NCI-H146 (cell line): ENCODE measurements around the gene PRSS33.
A peak's percentile ranks its signal among the peaks of the same experiment; 100 is the strongest.

Experiments used
- DNase-seq: peaks from one replicate; lab custom pipeline; 2025; lab: John Stamatoyannopoulos, UW

Gene PRSS33

DNA sequence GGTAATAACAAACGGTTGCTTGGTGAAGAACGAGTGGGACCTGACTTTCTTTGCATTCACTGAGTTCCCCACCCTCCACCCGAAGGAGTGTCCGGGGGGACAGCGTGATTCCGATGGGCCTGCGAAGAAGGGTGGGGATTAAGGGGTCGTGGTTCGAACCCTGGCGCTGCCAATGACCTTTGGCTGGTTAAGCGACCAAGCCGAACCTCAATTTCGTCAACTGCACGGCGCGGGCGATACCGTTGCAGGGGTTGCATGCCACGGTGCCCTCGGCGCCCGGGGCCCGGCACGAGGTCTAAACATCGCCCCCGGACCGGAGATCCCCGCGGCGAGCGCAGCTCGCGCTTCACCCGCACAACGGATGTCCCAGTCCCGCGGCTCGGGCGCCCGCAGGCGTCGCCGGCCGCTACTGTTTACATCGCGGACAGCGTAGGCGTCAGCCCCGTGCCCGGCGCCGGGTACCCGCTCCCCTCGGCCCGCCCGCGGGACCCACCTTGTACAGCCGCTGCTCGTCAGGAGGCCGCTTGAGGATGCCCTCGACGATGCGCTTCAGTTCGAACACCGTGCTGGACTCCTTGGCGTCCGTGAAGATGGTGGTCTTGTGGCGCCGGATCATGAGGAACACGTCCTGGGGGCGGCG, 10.7 kb downstream of the PRSS33 start:
- DNase-seq: peak; percentile 55

DNA sequence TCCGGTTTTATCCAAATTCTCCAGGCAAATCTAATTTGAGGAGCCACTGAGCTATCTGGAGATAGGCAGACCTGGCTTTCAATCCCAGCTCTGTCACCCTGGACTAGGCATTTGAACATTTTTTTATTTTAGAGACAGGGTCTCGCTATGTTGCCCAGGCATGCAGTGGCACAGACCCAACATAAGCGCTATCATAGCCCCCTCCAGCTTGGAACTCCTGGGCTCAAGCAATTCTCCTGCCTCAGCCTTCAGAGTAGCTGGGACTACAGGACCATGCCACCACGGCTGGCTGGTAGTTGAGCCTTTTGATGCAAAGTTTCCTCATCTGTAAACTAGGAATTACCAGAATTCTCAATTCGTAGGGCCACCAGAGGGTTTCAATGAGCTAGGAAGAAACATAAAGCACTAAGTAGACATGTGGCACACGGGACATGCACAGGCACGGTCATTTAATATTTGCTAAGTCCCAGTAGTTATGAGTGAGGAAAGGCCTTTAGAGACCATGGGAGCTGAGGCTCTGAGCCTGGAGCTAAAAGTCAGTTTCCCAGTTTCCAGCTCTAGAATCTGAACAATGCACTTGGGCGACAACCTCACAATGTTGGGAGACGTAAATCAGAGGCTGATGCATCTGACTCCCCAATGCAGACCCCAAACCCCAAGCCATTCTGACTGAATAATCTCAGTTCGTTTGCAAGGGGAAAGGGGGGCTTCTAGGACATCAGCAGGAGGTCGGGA, 11.4 kb downstream of the PRSS33 start:
- DNase-seq: no peak

DNA sequence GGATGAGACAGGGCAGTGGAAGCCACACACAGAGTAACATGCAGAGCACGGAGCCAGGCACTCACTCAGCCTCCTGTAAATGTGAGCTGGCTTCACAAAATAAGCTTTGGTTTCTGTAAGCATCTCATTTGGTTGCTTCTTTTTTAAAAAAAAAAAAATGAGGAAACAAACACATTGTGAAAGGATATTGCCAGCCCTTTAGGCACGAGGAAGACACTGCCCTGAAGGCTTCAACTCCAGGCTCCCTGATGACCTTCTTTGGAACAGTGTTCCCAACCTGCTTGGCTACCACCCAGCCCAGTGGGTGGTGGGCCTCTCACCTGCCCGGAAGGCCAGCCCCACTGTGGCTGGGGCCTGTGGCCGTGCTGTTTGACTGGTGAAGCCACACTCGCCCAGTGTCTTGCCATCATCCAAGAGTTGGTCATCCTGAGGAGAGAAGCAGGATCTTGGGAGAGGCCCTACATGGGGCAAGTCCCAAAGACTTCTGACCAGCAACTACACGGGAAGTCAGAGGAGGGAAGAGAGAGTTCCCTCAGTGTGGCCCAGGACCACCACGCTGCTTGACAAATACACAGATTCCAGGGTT, 12.1 kb downstream of the PRSS33 start:
- no peak for DNase-seq

DNA sequence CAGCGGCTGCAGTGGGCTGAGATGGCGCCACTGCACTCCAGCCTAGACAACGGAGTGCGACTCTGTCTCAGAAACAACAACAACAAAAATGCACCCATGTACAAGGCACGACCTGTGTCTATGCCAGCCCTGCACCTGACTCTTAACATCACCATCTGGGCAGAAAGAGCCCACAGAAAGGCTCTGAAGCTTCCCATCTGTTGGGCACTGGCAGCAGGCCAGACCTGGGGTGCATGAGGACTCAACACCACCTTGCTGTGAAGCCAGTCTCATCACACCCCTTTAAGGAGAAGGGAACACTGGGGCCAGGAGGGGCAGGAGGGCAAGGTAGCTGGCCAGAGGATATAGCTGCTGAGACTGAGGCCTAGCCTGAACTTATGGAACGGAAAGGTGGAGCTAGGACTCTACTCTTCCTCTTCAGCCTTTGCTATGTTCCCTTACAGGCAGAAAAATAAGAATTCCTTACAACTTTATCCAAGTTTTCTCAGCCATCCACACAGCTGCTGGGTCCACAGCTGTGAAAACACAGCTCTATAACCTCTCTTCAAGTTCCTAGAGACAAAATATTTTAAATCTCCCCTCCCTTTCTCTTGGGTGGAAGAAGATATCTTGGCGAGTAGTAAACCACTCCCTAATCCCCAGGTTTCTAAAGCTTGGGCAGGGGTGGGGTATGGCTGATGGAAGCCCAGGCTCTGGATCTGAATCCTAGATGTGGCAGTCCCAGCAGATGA, 13.0 kb downstream of the PRSS33 start:
- DNase-seq: no peak

DNA sequence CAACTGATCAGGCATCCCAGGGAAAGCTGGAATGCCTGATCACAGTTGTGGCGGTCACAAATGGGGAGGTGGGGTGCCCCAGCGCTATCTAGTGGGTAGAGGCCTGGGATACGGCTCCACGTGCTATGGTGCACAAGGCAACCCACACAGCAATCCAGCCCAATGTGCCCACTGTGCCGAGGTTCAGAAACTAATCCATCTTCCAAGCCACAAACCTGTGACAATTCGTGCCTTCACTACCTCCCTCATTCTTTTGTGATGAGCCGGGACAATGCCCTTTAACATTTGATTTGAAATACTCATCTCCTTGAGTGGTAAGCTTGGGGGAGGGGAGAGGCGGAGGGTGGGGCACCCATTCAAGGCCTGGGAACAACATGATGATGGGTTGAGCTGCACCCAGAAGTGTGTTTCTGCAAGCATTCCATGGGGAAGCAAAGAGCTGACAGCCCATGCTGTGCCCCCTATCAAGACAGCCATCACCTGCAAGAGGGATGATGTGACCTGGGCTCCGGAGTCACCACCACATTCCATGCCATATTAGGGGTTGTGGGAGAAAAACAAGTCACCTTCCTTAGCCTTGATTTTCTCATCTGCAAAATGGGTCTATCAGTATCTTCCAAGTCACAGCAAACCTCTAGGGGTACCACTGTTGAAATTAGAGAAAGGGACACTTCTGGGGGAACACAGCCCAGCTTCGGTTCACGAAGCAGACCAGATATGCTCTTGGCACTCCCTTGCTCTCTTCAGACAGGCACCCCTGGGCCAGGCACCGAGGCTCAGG, 14.0 kb downstream of the PRSS33 start:
- DNase-seq: no peak

DNA sequence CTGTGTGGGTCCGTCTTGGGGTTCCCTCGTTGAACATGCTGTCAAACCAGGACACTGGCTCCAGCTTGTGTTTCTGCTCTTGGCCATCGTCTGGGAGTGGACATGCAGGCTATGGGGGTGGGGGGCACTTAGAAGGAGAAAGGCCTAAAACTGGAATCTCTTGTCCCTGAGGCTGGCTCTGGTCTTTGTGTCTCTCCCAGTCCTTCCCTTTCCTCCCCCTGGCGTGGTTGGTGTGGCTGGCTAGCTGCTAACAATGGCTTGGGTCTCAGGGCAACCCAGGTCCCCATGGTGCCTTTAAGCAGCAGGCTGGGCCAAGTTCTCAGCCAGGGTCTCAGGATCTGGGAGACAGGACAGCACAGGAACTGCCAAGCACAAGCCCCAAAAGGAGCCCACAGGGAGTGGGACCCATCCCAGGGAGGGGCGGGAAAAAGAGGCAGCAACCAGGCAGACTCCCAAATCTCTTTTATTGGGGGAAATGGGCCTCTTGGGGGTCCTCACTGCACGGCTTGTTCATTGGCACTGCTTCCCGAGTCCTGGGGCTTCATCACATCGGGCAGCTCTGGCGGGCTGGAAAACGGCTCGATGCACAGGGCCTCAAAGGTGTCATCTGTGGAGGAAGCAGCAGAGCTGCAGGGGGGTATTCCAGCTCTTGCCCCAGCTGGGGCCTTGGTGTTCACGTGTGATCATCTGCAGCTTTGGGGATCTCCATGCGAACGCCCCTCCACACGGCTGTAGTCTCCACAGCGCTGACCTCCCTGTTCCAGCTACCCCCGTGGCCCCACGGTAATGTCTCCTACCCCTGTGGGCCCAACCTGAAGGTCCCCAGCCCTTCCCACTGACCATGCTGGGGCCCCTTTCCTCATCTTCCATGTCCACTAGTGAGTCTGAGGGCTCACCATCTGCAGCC, 15.6 kb downstream of the PRSS33 start:
- DNase-seq: no peak

DNA sequence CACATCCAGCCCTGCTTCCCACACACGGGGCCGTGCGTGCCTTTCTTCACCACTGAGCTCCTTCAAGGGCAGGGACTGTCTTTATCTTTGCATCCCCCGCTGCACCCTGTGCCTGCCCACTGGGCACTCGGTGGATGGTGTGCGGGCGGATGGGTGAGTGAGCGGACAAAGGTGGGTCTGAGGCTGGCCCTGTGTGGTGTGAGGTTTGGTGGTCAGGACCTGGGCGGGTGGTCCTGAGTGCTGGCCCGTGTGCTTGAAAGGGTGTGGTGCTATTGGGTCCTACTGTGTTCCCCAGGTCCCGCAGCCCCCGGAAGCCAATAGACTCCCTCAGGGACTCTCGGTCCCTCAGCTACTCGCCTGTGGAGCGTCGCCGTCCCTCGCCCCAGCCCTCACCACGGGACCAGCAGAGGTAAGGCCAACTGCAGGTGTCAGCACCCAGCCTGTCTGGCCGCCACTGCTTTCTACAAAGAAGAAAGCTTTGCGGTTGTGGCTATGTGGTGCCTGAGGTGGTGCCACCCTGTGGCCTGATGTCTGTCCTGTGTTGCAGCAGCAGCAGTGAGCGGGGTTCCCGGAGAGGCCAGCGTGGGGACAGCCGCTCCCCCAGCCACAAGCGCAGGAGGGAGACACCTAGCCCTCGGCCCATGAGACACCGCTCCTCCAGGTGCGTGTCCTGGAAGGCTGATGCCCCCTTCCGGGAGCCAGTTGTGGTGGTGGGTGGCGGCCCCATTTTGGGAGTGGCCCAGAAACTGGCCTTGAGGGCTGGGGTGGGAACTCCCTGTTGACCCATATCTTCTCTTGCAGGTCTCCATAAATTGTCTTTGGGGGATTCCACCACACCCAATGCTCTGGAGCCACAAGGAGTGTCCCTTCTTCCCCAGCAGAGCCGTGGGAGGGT, 17.1 kb downstream of the PRSS33 start:
- no peak for DNase-seq

DNA sequence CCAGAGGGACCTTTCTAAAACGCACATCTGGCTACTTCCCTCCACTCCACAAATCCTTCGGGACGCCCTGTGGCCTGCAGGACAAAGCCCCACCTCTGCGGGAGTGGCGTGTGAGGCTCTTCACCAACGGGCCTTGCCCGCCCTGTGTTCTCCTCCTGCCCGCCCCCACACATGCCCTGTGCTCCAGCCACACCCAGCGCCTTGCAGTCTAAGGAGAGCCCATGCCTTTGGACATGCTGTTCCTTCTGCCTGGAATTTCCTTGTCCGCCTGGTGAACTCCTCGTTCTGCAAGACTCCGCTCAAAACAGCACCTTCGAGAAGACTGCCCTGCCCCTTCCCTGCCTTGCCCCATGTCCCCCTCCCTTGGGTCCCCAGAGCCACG, 17.7 kb downstream of the PRSS33 start:
- DNase-seq: no peak

DNA sequence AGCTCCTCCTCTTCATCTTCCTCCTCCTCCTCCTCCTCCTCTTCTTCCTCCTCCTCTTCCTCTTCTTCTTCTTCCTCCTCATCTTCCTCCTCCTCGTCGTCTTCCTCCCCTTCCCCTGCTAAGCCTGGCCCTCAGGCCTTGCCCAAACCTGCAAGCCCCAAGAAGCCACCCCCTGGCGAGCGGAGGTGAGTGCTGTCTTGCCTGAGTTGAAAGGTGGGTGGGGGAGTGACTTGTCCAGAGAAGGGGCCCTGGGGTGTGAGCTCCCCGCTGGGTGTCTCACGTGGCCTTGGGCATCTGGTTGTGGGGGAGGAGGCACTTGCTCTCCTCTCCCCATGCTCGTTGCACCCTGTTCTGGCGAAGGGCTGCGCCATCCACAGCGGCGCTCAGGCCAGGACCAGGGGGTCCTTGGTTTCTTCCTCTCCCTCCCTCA, 18.2 kb downstream of the PRSS33 start:
- no peak for DNase-seq

DNA sequence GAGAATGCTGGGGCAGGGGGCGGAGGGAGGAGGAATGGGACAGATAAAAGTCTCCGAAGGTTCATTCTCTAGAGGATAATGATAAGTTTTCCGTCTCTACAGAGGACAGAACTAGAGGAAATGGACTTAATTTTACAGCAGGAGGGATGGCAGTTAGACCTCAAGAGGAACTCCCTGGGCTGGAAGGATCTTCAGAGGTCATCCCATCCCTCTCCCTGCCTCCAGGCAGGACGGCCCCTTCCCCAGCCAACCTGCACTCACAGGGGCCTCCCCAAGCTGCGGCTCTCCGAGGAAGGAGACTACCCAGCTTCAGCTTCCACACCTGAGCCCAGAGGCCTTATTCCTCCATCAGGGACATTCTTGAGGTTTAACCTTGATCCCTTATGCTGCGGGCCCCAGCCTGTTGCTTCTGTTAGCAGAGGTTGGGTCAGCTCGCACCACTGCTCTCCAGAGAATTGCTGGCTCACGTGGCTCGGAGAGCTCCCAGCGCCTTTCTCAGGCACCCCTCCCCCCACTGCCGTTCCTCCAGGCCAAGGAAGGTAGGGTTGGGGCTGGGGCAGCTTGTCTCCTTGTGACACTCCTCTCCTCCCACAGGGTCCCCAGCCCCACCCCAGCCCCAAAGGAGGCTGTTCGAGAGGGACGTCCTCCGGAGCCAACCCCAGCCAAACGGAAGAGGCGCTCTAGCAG, 18.8 kb downstream of the PRSS33 start:
- no peak for DNase-seq

DNA sequence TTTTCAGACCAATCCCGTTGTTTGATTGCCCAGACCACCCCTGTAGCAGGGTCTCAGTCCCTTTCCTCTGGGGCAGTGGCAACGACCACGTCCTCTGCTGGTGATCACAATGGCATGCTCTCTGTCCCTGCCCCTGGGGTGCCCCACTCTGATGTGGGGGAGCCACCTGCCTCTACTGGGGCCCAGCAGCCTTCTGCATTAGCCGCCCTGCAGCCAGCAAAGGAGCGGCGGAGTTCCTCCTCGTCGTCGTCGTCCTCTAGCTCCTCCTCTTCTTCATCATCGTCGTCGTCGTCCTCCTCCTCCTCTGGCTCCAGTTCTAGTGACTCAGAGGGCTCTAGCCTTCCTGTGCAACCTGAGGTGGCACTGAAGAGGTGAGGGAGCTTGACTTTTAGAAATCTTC, 19.5 kb downstream of the PRSS33 start:
- DNase-seq: no peak

DNA sequence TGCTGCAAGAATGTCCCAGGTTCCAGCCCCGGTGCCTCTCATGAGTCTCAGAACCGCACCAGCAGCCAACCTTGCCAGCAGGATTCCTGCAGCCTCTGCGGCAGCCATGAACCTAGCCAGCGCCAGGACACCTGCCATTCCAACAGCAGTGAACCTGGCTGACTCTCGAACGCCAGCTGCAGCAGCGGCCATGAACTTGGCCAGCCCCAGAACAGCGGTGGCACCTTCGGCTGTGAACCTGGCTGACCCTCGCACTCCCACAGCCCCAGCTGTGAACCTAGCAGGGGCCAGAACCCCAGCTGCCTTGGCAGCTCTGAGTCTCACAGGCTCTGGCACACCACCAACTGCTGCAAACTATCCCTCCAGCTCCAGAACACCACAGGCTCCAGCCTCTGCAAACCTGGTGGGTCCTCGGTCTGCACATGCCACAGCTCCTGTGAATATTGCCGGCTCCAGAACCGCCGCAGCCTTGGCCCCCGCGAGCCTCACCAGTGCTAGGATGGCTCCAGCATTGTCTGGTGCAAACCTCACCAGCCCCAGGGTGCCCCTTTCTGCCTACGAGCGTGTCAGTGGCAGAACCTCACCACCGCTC, 20.1 kb downstream of the PRSS33 start:
- no peak for DNase-seq

DNA sequence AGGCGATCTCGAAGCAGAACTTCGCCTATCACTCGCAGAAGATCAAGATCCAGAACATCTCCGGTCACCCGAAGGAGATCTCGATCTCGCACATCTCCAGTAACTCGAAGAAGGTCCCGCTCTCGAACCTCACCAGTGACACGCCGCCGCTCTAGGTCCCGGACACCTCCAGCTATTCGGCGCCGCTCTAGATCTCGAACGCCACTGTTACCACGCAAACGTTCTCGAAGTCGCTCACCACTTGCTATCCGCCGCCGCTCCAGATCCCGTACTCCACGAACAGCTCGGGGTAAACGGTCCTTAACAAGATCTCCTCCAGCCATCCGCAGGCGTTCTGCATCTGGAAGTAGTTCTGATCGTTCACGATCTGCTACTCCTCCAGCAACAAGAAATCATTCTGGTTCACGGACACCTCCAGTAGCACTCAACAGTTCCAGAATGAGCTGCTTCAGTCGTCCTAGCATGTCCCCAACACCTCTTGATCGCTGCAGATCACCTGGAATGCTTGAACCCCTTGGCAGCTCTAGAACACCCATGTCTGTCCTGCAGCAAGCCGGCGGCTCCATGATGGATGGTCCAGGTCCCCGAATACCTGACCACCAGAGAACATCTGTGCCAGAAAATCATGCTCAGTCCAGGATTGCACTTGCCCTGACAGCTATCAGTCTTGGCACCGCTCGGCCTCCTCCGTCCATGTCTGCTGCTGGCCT, 20.8 kb downstream of the PRSS33 start:
- DNase-seq: no peak

DNA sequence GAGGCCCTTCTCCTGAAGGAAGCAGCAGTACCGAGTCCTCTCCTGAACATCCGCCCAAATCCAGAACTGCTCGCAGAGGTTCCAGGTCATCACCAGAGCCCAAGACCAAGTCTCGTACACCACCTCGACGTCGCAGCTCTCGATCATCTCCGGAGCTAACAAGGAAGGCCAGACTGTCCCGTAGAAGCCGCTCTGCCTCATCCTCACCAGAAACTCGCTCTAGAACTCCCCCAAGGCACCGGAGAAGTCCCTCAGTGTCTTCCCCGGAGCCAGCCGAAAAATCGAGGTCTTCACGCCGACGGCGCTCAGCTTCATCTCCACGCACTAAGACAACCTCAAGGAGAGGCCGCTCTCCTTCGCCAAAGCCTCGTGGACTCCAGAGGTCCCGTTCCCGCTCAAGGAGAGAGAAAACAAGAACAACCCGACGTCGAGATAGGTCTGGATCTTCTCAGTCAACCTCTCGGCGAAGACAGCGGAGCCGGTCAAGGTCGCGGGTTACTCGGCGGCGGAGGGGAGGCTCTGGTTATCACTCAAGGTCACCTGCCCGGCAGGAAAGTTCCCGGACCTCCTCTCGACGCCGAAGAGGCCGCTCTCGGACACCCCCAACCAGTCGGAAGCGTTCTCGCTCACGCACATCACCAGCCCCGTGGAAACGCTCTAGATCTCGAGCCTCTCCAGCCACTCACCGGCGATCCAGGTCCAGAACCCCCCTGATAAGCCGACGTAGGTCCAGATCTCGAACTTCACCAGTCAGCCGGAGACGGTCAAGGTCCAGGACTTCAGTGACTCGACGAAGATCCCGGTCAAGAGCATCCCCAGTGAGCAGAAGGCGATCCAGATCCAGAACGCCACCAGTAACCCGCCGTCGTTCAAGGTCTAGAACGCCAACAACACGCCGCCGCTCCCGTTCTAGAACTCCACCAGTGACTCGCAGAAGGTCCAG, 21.6 kb downstream of the PRSS33 start:
- DNase-seq: no peak

DNA sequence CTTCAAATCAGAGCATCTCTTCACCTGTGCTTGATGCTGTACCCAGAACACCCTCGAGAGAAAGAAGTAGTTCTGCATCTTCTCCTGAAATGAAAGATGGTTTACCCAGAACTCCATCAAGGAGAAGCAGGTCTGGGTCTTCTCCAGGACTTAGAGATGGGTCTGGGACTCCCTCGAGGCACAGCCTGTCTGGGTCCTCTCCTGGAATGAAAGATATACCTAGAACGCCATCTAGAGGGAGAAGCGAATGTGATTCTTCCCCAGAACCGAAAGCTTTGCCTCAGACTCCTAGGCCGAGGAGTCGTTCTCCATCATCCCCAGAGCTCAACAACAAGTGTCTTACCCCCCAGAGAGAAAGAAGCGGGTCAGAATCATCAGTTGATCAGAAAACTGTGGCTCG, 22.6 kb downstream of the PRSS33 start:
- DNase-seq: no peak

DNA sequence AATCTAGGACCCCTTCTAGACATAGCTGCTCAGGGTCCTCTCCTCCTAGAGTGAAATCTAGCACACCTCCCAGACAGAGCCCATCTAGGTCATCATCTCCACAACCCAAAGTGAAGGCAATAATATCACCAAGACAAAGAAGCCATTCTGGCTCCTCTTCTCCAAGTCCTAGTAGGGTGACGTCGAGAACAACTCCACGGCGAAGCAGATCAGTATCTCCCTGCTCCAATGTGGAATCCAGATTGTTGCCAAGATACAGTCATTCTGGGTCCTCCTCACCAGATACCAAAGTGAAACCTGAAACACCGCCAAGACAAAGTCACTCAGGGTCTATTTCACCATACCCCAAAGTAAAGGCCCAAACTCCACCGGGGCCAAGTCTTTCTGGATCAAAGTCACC, 24.2 kb downstream of the PRSS33 start:
- DNase-seq: no peak

DNA sequence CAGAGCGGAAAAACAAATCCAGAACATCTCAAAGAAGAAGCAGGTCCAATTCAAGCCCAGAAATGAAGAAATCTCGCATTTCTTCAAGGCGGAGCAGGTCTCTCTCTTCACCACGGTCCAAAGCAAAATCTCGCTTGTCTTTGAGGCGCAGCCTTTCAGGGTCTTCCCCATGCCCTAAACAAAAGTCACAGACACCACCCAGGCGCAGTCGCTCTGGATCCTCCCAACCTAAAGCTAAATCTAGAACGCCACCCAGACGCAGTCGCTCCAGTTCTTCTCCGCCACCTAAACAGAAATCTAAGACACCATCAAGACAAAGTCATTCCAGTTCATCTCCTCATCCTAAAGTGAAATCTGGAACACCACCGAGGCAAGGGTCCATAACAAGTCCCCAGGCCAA, 24.6 kb downstream of the PRSS33 start:
- no peak for DNase-seq
